Activated naive CD8-positive, alpha-beta T cell treated with anti-CD3 and anti-CD28 coated beads, Interleukin-2, amount 10 ng/mL, durations not matched to agents 7 days and 5 days (primary cell): ENCODE data around the gene TMEM62. TPM values are rescaled to one million over a fixed set of nuclear protein-coding genes. Genes with fewer than 3 reads are reported as not detected.
"Not testable (repeated sequence)": the region's sequence is repeated elsewhere in the genome, so short reads cannot be mapped to it uniquely, and the experiment has no call there.

Experiments
- ATAC-seq: fragments of 150-1000 bp; cut with Tn5 transposase; one replicate; pipeline ENCODE4 v1.10.0; 2021; ENCODE audit warnings: low read depth, moderate library complexity
- POLR2A ChIA-PET: fragments of 350-600 bp; sonication (Branson Sonifier 250); formaldehyde crosslinking; loops from one replicate; lab custom pipeline; 2021; ENCODE audit warnings: antibody characterized with exemption; lab: Charles Lee
- DNase-seq: peaks from one replicate; pipeline ENCODE4 v3.0.0; 2021
- H3K27ac Mint-ChIP-seq: one replicate; pipeline ENCODE4 v1.8.0; 2022; ENCODE audit warnings: mild to moderate bottlenecking, mixed read lengths
- H3K27me3 Mint-ChIP-seq: one replicate; pipeline ENCODE4 v1.8.0; 2022; ENCODE audit warnings: mild to moderate bottlenecking, moderate library complexity, mixed read lengths
- H3K36me3 Mint-ChIP-seq: one replicate; pipeline ENCODE4 v1.8.0; 2021; ENCODE audit warnings: mild to moderate bottlenecking, mixed read lengths
- H3K4me1 Mint-ChIP-seq: one replicate; pipeline ENCODE4 v1.8.0; 2021; ENCODE audit warnings: mixed read lengths
- H3K4me3 Mint-ChIP-seq: one replicate; pipeline ENCODE4 v1.8.0; 2022; ENCODE audit warnings: mild to moderate bottlenecking, moderate library complexity, mixed read lengths
- H3K9me3 Mint-ChIP-seq: one replicate; pipeline ENCODE4 v1.8.0; 2021; ENCODE audit warnings: mixed read lengths
- total RNA-seq, 2 experiments: library from RNA; stranded (reverse); gene quantifications; one replicate each; pipeline ENCODE4 v1.2.3, GENCODE V29; 2021

TMEM62 gene
- total RNA-seq, 2 experiments from 2014 or later: 23.3 to 28.1 TPM

GRCh38 chr15:43128174-43128979 lies 5.0 kb upstream of the TMEM62 start:
- H3K27ac Mint-ChIP-seq, H3K9me3 Mint-ChIP-seq, H3K4me3 Mint-ChIP-seq, DNase-seq, ATAC-seq, POLR2A ChIA-PET, H3K36me3 Mint-ChIP-seq: not testable (repeated sequence)
- Mint-ChIP-seq H3K27me3 (peaks cover 19% of the 10 kb centered on the region), H3K4me1 (peaks cover 18% of the 10 kb centered on the region)

GRCh38 chr15:43128980-43129335 lies 4.4 kb upstream of the TMEM62 start:
- no peak for DNase-seq
- Mint-ChIP-seq H3K36me3 (peaks cover 3% of the 10 kb centered on the region), H3K4me1 (peaks cover 14% of the 10 kb centered on the region), H3K27ac (no peak overlapping the region), H3K27me3 (peaks cover 19% of the 10 kb centered on the region), H3K9me3 (peaks cover 5% of the 10 kb centered on the region), H3K4me3 (no peak overlapping the region)
- no peak for ATAC-seq
- POLR2A ChIA-PET: no interaction called here

GRCh38 chr15:43132830-43133429 lies 456 bp upstream of the TMEM62 start:
- Mint-ChIP-seq H3K4me3 (peak overlapping the region; percentile 96), H3K27me3 (peaks cover 15% of the 10 kb centered on the region), H3K36me3 (peaks cover 15% of the 10 kb centered on the region), H3K27ac (peak overlapping the region; percentile 97), H3K9me3 (peaks cover 3% of the 10 kb centered on the region), H3K4me1 (peaks cover 25% of the 10 kb centered on the region)
- ATAC-seq: no peak
- POLR2A ChIA-PET: interaction anchor here (1.1 to 3.4 kb wide), 4 partner anchors 9 to 29 kb away, joined by 3 to 15 read pairs (median 6); partner anchors contain the start of gene UBR1
- DNase-seq: no peak

GRCh38 chr15:43134157-43134635 lies 810 bp downstream of the TMEM62 start:
- POLR2A ChIA-PET: interaction anchor here (0.6 to 3.4 kb wide), 3 partner anchors 10 to 28 kb away, joined by 3 to 15 read pairs (median 8); partner anchors contain the start of gene UBR1
- Mint-ChIP-seq H3K9me3 (no peaks in the 10 kb centered on the region), H3K36me3 (peaks cover 25% of the 10 kb centered on the region), H3K4me3 (peak overlapping the region; percentile 96), H3K4me1 (peaks cover 24% of the 10 kb centered on the region), H3K27ac (peak overlapping the region; percentile 93), H3K27me3 (peaks cover 10% of the 10 kb centered on the region)
- ATAC-seq (peak; percentile 5), DNase-seq (no peak)

GRCh38 chr15:43135351-43135750 lies 2.0 kb downstream of the TMEM62 start:
- POLR2A ChIA-PET: no interaction called here

GRCh38 chr15:43143203-43143941 lies 10.0 kb downstream of the TMEM62 start:
- POLR2A ChIA-PET: interaction anchor here (1.3 kb wide), 1 partner anchor 37 kb away, joined by 3 read pairs; no protein-coding TSS in a partner anchor
- Mint-ChIP-seq H3K36me3 (peaks cover 43% of the 10 kb centered on the region), H3K4me1 (peaks cover 14% of the 10 kb centered on the region), H3K9me3 (no peaks in the 10 kb centered on the region), H3K27me3 (no peaks in the 10 kb centered on the region), H3K27ac (no peak overlapping the region), H3K4me3 (no peak overlapping the region)
- DNase-seq: no peak
- ATAC-seq: no peak

More at GRCh38 chr15:43135351-43135750, 2.0 kb downstream of the TMEM62 start:
- Mint-ChIP-seq H3K9me3 (no peaks in the 10 kb centered on the region), H3K27me3 (peaks cover 5% of the 10 kb centered on the region), H3K27ac (no peak overlapping the region), H3K4me1 (peaks cover 24% of the 10 kb centered on the region), H3K36me3 (peaks cover 35% of the 10 kb centered on the region), H3K4me3 (peak overlapping the region; percentile 96)
- ATAC-seq: no peak
- DNase-seq: no peak

- DNase-seq: no peak
- Mint-ChIP-seq H3K27ac (peak overlapping the region; percentile 57), H3K36me3 (peaks cover 42% of the 10 kb centered on the region)
Observed at GRCh38 chr15:43144512-43144911, 11.1 kb downstream of the TMEM62 start.

GRCh38 chr15:43146184-43146583 lies 12.8 kb downstream of the TMEM62 start:
- Mint-ChIP-seq H3K4me3 (no peak overlapping the region), H3K9me3 (no peaks in the 10 kb centered on the region), H3K4me1 (peaks cover 16% of the 10 kb centered on the region), H3K27me3 (no peaks in the 10 kb centered on the region), H3K27ac (no peak overlapping the region), H3K36me3 (peaks cover 32% of the 10 kb centered on the region)
- ATAC-seq: no peak
- POLR2A ChIA-PET: interaction anchor here (1.5 kb wide), 1 partner anchor 12 kb away, joined by 3 read pairs; no protein-coding TSS in a partner anchor
- no peak for DNase-seq

More at GRCh38 chr15:43144512-43144911, 11.1 kb downstream of the TMEM62 start:
- Mint-ChIP-seq H3K9me3 (no peaks in the 10 kb centered on the region), H3K27me3 (no peaks in the 10 kb centered on the region), H3K4me1 (peaks cover 14% of the 10 kb centered on the region), H3K4me3 (peak overlapping the region; percentile 9)
- ATAC-seq: peak; percentile 66
- POLR2A ChIA-PET: no interaction called here

- ATAC-seq (no peak), DNase-seq (no peak)
- no peak overlapping the region for H3K4me3 Mint-ChIP-seq
- H3K4me1 Mint-ChIP-seq: peaks cover 19% of the 10 kb centered on the region
- POLR2A ChIA-PET: no interaction called here
- no peak overlapping the region for H3K27ac Mint-ChIP-seq
- H3K27me3 Mint-ChIP-seq: no peaks in the 10 kb centered on the region
- no peaks in the 10 kb centered on the region for H3K9me3 Mint-ChIP-seq
- peaks cover 37% of the 10 kb centered on the region for H3K36me3 Mint-ChIP-seq
Observed at GRCh38 chr15:43150191-43150929, 17.0 kb downstream of the TMEM62 start.

- POLR2A ChIA-PET: interaction anchor here (0.8 to 1.3 kb wide), 2 partner anchors 19 to 45 kb away, joined by 3 to 5 read pairs; partner anchors contain the start of gene TMEM62
- DNase-seq: no peak
- peak overlapping the region; percentile 14 for H3K27ac Mint-ChIP-seq
- H3K4me3 Mint-ChIP-seq: peak overlapping the region; percentile 36
- no peaks in the 10 kb centered on the region for H3K27me3 Mint-ChIP-seq
- H3K9me3 Mint-ChIP-seq: no peaks in the 10 kb centered on the region
- H3K36me3 Mint-ChIP-seq: peaks cover 38% of the 10 kb centered on the region
- H3K4me1 Mint-ChIP-seq: peaks cover 22% of the 10 kb centered on the region
- peak; percentile 80 for ATAC-seq
Observed at GRCh38 chr15:43151688-43152087, 18.3 kb downstream of the TMEM62 start.

- Mint-ChIP-seq H3K9me3 (no peaks in the 10 kb centered on the region), H3K4me3 (peak overlapping the region; percentile 73), H3K36me3 (peaks cover 43% of the 10 kb centered on the region), H3K27me3 (no peaks in the 10 kb centered on the region), H3K4me1 (peaks cover 22% of the 10 kb centered on the region), H3K27ac (no peak overlapping the region)
- no peak for ATAC-seq
- DNase-seq: no peak
- POLR2A ChIA-PET: no interaction called here
Observed at GRCh38 chr15:43153269-43153668, 19.9 kb downstream of the TMEM62 start.

GRCh38 chr15:43165801-43166325 lies 32.5 kb downstream of the TMEM62 start:
- DNase-seq (no peak), ATAC-seq (no peak)
- POLR2A ChIA-PET: no interaction called here
- Mint-ChIP-seq H3K36me3 (peaks cover 31% of the 10 kb centered on the region), H3K9me3 (no peaks in the 10 kb centered on the region), H3K4me1 (peaks cover 3% of the 10 kb centered on the region), H3K27ac (no peak overlapping the region), H3K4me3 (no peak overlapping the region), H3K27me3 (no peaks in the 10 kb centered on the region)
